Gastrocnemius medialis (tissue), 4 donors: ENCODE data around the gene SRBD1.

Experiments
- POLR2A ChIP-seq, 2 donors: fragments of 450-650 bp; IDR thresholded peaks; one replicate each; pipeline ENCODE4 v1.6.1; 2017; ENCODE audit warnings: antibody characterized with exemption in 2 of 2, mild to moderate bottlenecking in 2 of 2, moderate library complexity in 2 of 2
- TF ChIP-seq, protein P1 (sequence below), 5 experiments: fragments of 450-650 bp in 3 of 5; fragments of 200-600 bp in 2 of 5; sonication (generic) in 2 of 5; IDR thresholded peaks in 4 of 5; conservative IDR thresholded peaks in 1 of 5; 1 replicate in 4 of 5; 2 replicates in 1 of 5; pipeline ENCODE4 v1.5.1; 2016 to 2019; ENCODE audit warnings: antibody characterized with exemption in 5 of 5, mild to moderate bottlenecking in 3 of 5, moderate library complexity in 3 of 5

DNA sequence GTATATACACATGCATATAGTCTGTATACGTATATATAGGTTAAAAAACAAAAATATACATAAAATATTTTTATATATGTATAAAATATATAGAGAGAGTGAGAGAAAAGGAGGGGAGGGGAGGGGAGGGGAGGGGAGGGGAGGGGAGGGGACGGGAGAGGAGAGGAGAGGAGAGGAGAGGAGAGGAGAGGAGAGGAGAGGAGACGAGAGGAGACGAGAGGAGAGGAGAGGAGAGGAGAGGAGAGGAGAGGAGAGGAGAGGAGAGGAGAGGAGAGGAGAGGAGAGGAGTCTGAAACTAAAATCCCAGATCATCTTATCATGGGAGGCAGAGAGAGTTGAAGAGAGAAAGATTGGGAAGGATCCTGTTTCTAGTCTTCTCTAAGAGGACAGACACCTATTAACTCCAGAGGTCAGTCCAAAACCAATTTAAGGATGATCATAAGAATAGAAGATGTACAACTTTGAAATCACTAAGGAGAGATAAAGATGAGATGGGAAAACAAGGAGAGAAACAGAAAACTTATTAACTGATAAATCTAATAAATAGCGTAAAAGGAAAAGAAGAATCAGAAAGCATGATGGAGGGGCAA, 195.4 kb downstream of the SRBD1 start:
- TF ChIP-seq POLR2A (IDR thresholded peaks at IDR 0.05), result no peak
- TF ChIP-seq, protein P1, sequence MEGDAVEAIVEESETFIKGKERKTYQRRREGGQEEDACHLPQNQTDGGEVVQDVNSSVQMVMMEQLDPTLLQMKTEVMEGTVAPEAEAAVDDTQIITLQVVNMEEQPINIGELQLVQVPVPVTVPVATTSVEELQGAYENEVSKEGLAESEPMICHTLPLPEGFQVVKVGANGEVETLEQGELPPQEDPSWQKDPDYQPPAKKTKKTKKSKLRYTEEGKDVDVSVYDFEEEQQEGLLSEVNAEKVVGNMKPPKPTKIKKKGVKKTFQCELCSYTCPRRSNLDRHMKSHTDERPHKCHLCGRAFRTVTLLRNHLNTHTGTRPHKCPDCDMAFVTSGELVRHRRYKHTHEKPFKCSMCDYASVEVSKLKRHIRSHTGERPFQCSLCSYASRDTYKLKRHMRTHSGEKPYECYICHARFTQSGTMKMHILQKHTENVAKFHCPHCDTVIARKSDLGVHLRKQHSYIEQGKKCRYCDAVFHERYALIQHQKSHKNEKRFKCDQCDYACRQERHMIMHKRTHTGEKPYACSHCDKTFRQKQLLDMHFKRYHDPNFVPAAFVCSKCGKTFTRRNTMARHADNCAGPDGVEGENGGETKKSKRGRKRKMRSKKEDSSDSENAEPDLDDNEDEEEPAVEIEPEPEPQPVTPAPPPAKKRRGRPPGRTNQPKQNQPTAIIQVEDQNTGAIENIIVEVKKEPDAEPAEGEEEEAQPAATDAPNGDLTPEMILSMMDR (IDR thresholded peaks at IDR 0.05 in 4 of 5, conservative IDR thresholded peaks at IDR 0.05 in 1 of 5), result no peak
